Panc1 (cell line): ENCODE results near the gene CALHM1.

Experiments used
- CTCF ChIP-seq: fragments of 450-650 bp; IDR thresholded peaks from 2 replicates; pipeline ENCODE4 v1.5.1; 2017; ENCODE audit warnings: mild to moderate bottlenecking
- POLR2AphosphoS5 ChIP-seq: IDR thresholded peaks from 2 replicates; pipeline ENCODE4 v1.6.1; 2012; ENCODE audit warnings: mild to moderate bottlenecking, low read depth, low read length, moderate library complexity
- SIN3A ChIP-seq: IDR thresholded peaks from 2 replicates; pipeline ENCODE4 v1.6.1; 2012; ENCODE audit warnings: low read depth, mild to moderate bottlenecking, low read length, moderate library complexity, borderline replicate concordance; ENCODE audit not compliant: insufficient read depth

GRCh38 chr10:103419101-103419500 is 39.6 kb downstream of the CALHM1 start:
- TF ChIP-seq CTCF (no peak), POLR2AphosphoS5 (no peak), SIN3A (no peak)
